ENCODE data around the gene MICAL2.

MICAL2 gene

GRCh38 chr11:12246989-12247388 is 136.6 kb downstream of the MICAL2 start:
- no peak for DNase-seq (ENCODE audit: low read depth)

- no peak for DNase-seq (ENCODE audit: low read depth)
These were observed 137.3 kb downstream of the MICAL2 start for GRCh38 chr11:12247543-12248254.

- DNase-seq (ENCODE audit: low read depth): no peak
These were observed 137.9 kb downstream of the MICAL2 start for GRCh38 chr11:12248330-12248729.

- DNase-seq (ENCODE audit: low read depth): no peak
These were observed 139.3 kb downstream of the MICAL2 start for GRCh38 chr11:12249590-12250260.

GRCh38 chr11:12251666-12252560 is 141.5 kb downstream of the MICAL2 start:
- DNase-seq (ENCODE audit: low read depth): no peak

- DNase-seq (ENCODE audit: low read depth): no peak
These were observed 143.5 kb downstream of the MICAL2 start for GRCh38 chr11:12253843-12254281.

- no peak for DNase-seq (ENCODE audit: low read depth)
These were observed 148.1 kb downstream of the MICAL2 start for GRCh38 chr11:12258451-12258850.

GRCh38 chr11:12259956-12260355 is 149.6 kb downstream of the MICAL2 start:
- no peak for DNase-seq (ENCODE audit: low read depth)

GRCh38 chr11:12260731-12261521 is 150.5 kb downstream of the MICAL2 start:
- DNase-seq (ENCODE audit: low read depth): no peak

GRCh38 chr11:12261551-12261950 is 151.2 kb downstream of the MICAL2 start:
- DNase-seq (ENCODE audit: low read depth): no peak

- DNase-seq (ENCODE audit: low read depth): no peak
These were observed 152.8 kb downstream of the MICAL2 start for GRCh38 chr11:12263141-12263693.

- DNase-seq (ENCODE audit: low read depth): no peak
These were observed 154.0 kb downstream of the MICAL2 start for GRCh38 chr11:12264361-12264760.

- DNase-seq (ENCODE audit: low read depth): no peak
These were observed 155.7 kb downstream of the MICAL2 start for GRCh38 chr11:12266132-12266531.

- no peak for DNase-seq (ENCODE audit: low read depth)
These were observed 156.6 kb downstream of the MICAL2 start for GRCh38 chr11:12266943-12267342.

- no peak for DNase-seq (ENCODE audit: low read depth)
These were observed 157.5 kb downstream of the MICAL2 start for GRCh38 chr11:12267921-12268320.

GRCh38 chr11:12269104-12269441 is 158.7 kb downstream of the MICAL2 start:
- DNase-seq (ENCODE audit: low read depth): no peak

- no peak for DNase-seq (ENCODE audit: low read depth)
These were observed 159.2 kb downstream of the MICAL2 start for GRCh38 chr11:12269446-12270214.

GRCh38 chr11:12270215-12270797 is 159.9 kb downstream of the MICAL2 start:
- no peak for DNase-seq (ENCODE audit: low read depth)

- DNase-seq (ENCODE audit: low read depth): no peak
These were observed 160.4 kb downstream of the MICAL2 start for GRCh38 chr11:12270817-12271216.

- no peak for DNase-seq (ENCODE audit: low read depth)
These were observed 160.9 kb downstream of the MICAL2 start for GRCh38 chr11:12271241-12271640.

Data from activated T-helper 9 cell treated with anti-CD3 and anti-CD28 coated beads, Interleukin-2, amount 50 U/mL, for 16 hours (primary cell).